Ishikawa (cell line): ENCODE data around the gene MGMT.

ENCODE experiments used
- CEBPB ChIP-seq: IDR thresholded peaks from 2 replicates; pipeline ENCODE4 v1.6.1; 2012
- CREB1 ChIP-seq: IDR thresholded peaks from 2 replicates; pipeline ENCODE4 v1.6.1; 2012; ENCODE audit warnings: low read depth
- EGR1 ChIP-seq: IDR thresholded peaks from 2 replicates; pipeline ENCODE4 v1.6.1; 2012
- EP300 ChIP-seq: IDR thresholded peaks from 2 replicates; pipeline ENCODE4 v1.6.1; 2012; ENCODE audit warnings: borderline replicate concordance
- FOXM1 ChIP-seq: IDR thresholded peaks from 2 replicates; pipeline ENCODE4 v1.6.1; 2012; ENCODE audit warnings: low read depth, borderline replicate concordance
- MAX ChIP-seq: IDR thresholded peaks from 2 replicates; pipeline ENCODE4 v1.6.1; 2012
- NFIC ChIP-seq: IDR thresholded peaks from 2 replicates; pipeline ENCODE4 v1.6.1; 2012
- RAD21 ChIP-seq: IDR thresholded peaks from 2 replicates; pipeline ENCODE4 v1.6.1; 2012; ENCODE audit warnings: low read depth
- REST ChIP-seq: IDR thresholded peaks from 2 replicates; pipeline ENCODE4 v1.6.1; 2012; ENCODE audit warnings: low read depth, mild to moderate bottlenecking
- TAF1 ChIP-seq: IDR thresholded peaks from 2 replicates; pipeline ENCODE4 v1.6.1; 2012; ENCODE audit warnings: low read depth, mild to moderate bottlenecking
- TCF12 ChIP-seq: IDR thresholded peaks from 2 replicates; pipeline ENCODE4 v1.6.1; 2012; ENCODE audit warnings: low read depth
- TEAD4 ChIP-seq: IDR thresholded peaks from 2 replicates; pipeline ENCODE4 v1.6.1; 2012
- USF1 ChIP-seq: IDR thresholded peaks from 2 replicates; pipeline ENCODE4 v1.6.1; 2012
- YY1 ChIP-seq: IDR thresholded peaks from 2 replicates; pipeline ENCODE4 v1.6.1; 2012; ENCODE audit warnings: low read depth
- ZBTB7A ChIP-seq: IDR thresholded peaks from 2 replicates; pipeline ENCODE4 v1.6.1; 2012; ENCODE audit warnings: low read depth

The MGMT gene

GRCh38 chr10:129799942-129800341 is 332.9 kb downstream of the MGMT start:
- TF ChIP-seq YY1 (no peak), EP300 (no peak), USF1 (no peak), RAD21 (no peak), FOXM1 (no peak), TEAD4 (no peak), CEBPB (no peak), CREB1 (no peak), REST (no peak), NFIC (no peak), TAF1 (no peak), ZBTB7A (no peak), MAX (no peak), TCF12 (no peak), EGR1 (no peak)

- TF ChIP-seq ZBTB7A (no peak), USF1 (no peak), CEBPB (no peak), NFIC (no peak), MAX (no peak), CREB1 (no peak), EP300 (no peak), YY1 (no peak)
Observed at GRCh38 chr10:129800796-129801340, 333.8 kb downstream of the MGMT start.

GRCh38 chr10:129807211-129807610 is 340.2 kb downstream of the MGMT start:
- no peak for TF ChIP-seq USF1
- no peak for TF ChIP-seq TCF12
- TF ChIP-seq ZBTB7A = no peak
- TF ChIP-seq NFIC = no peak
- no peak for TF ChIP-seq REST
- TF ChIP-seq CREB1 = no peak
- no peak for TF ChIP-seq CEBPB
- TF ChIP-seq TAF1 = no peak
- no peak for TF ChIP-seq TEAD4
- no peak for TF ChIP-seq YY1
- TF ChIP-seq EP300 = no peak
- no peak for TF ChIP-seq FOXM1
- TF ChIP-seq RAD21 = no peak
- TF ChIP-seq EGR1 = no peak
- no peak for TF ChIP-seq MAX

- no peak for TF ChIP-seq CREB1
- no peak for TF ChIP-seq USF1
- TF ChIP-seq TEAD4 = no peak
- no peak for TF ChIP-seq TCF12
- TF ChIP-seq TAF1 = no peak
- no peak for TF ChIP-seq NFIC
- no peak for TF ChIP-seq EP300
- TF ChIP-seq REST = no peak
- no peak for TF ChIP-seq ZBTB7A
- no peak for TF ChIP-seq RAD21
- no peak for TF ChIP-seq EGR1
- TF ChIP-seq YY1 = no peak
- TF ChIP-seq CEBPB = no peak
- TF ChIP-seq MAX = no peak
- TF ChIP-seq FOXM1 = no peak
Observed at GRCh38 chr10:129808092-129808983, 341.3 kb downstream of the MGMT start.
